Transverse colon (tissue), 4 donors: ENCODE measurements around the gene RIN3. TPM values are rescaled to one million over a fixed set of nuclear protein-coding genes. Genes with fewer than 3 reads are reported as not detected.

ENCODE experiments used
- DNase-seq: peaks from one replicate; pipeline ENCODE4 v3.0.0-alpha.2; 2019
- H3K27ac ChIP-seq, 4 donors: fragments of 200-600 bp; sonication (generic); 2 replicates each; pipeline ENCODE4 v1.5.1; 2016 to 2018; ENCODE audit warnings: inconsistent platforms in 4 of 4
- H3K27me3 ChIP-seq: fragments of 200-600 bp; sonication (generic); 2 replicates; pipeline ENCODE4 v1.5.1; 2017; ENCODE audit warnings: inconsistent platforms
- H3K36me3 ChIP-seq, 4 donors: fragments of 200-600 bp; sonication (generic); 2 replicates each; pipeline ENCODE4 v1.5.1; 2017 to 2019; ENCODE audit warnings: inconsistent platforms in 4 of 4
- H3K4me1 ChIP-seq, 4 donors: fragments of 200-600 bp; sonication (generic); 2 replicates each; pipeline ENCODE4 v1.5.1; 2017 to 2020; ENCODE audit warnings: inconsistent platforms in 4 of 4
- H3K4me3 ChIP-seq, 4 donors: fragments of 200-600 bp; sonication (generic); 1 replicate in 1 of 4; 2 replicates in 3 of 4; pipeline versions ENCODE4 v1.5.1 to v1.6.1; 2017 to 2019; ENCODE audit warnings: inconsistent platforms in 4 of 4
- H3K9me3 ChIP-seq, 2 donors: fragments of 200-600 bp; sonication (generic); 2 replicates each; pipeline ENCODE4 v1.5.1; 2017 to 2019; ENCODE audit warnings: inconsistent platforms in 2 of 2
- CTCF ChIP-seq, 5 experiments: fragments of 200-600 bp in 3 of 5; fragments of 450-650 bp in 2 of 5; sonication (generic) in 3 of 5; IDR thresholded peaks; 1 replicate in 2 of 5; 2 replicates in 3 of 5; pipeline ENCODE4 v1.5.1; 2016 to 2017; ENCODE audit warnings: antibody characterized with exemption in 5 of 5, inconsistent platforms in 3 of 5, mild to moderate bottlenecking in 2 of 5, moderate library complexity in 1 of 5
- EP300 ChIP-seq: sonication (generic); formaldehyde crosslinking; IDR thresholded peaks from one replicate; pipeline ENCODE4 v1.6.1; 2017; ENCODE audit warnings: antibody characterized with exemption, low read depth
- POLR2A ChIP-seq: fragments of 450-650 bp; IDR thresholded peaks from one replicate; pipeline ENCODE4 v1.6.1; 2016; ENCODE audit warnings: antibody characterized with exemption, mild to moderate bottlenecking, moderate library complexity
- POLR2AphosphoS5 ChIP-seq, 3 donors: sonication (generic); formaldehyde crosslinking; IDR thresholded peaks; one replicate each; pipeline ENCODE4 v1.6.1; 2016; ENCODE audit warnings: antibody characterized with exemption in 3 of 3
- WGBS, 2 donors: methylation state at CpG; one replicate each; pipeline ENCODE4 v1.1.5; 2018; ENCODE audit warnings: low coverage in 1 of 2; 5-methylcytosine and 5-hydroxymethylcytosine counted together
- in situ Hi-C, 4 donors: fragments of 200-750 bp; cut with MboI; loops; one replicate each; pipeline versions ENCODE4 v1.15.0 to v1.15.1; 2017; ENCODE audit warnings: low sequenced_read_pairs in 3 of 4, low pct_ligation_motif_present in 1 of 4, low pct_unique_long_range_greater_than_20kb in 1 of 4
- intact Hi-C: fragments of 100-400 bp; cut with DNase I; formaldehyde crosslinking; loops from one replicate; pipeline ENCODE4 v1.15.1; 2023; ENCODE audit warnings: low total_unique reads
- total RNA-seq, 4 donors: library from RNA; depleted of rRNA; stranded (reverse); fragments of >200 nt; gene quantifications; one replicate each; pipeline ENCODE4 v1.1.0, GENCODE V29; 2016

Gene RIN3
- total RNA-seq, 4 donors from 2014 or later: 16.2 to 24.3 (median 20.7) TPM

- intact Hi-C loops: no loop called here
- in situ Hi-C loops: no loop called here
- 71 to 90% methylated on average over 1 to 4 of the region's 4 CpGs for WGBS, 2 donors
Measured at GRCh38 chr14:92733007-92733406, 219.4 kb downstream of the RIN3 start.

GRCh38 chr14:92734618-92735017 is 221.0 kb downstream of the RIN3 start:
- intact Hi-C loops: no loop called here
- H3K27ac ChIP-seq: no peak overlapping the region
- no peak overlapping the region for H3K4me3 ChIP-seq
- H3K27me3 ChIP-seq: no peaks in the 10 kb centered on the region
- H3K36me3 ChIP-seq: peaks cover 0 to 12% (median 3%) of the 10 kb centered on the region in 4 donors
- 91 to 92% methylated on average over 6 to 7 of the region's 7 CpGs for WGBS, 2 donors
- peaks cover 6 to 22% (median 17%) of the 10 kb centered on the region in 4 donors for H3K4me1 ChIP-seq
- in situ Hi-C loops: no loop called here
- no peaks in the 10 kb centered on the region for H3K9me3 ChIP-seq
- no peak for DNase-seq
- TF ChIP-seq POLR2AphosphoS5 (IDR thresholded peaks at IDR 0.05) (no peak), POLR2A (no peak), CTCF (IDR thresholded peaks at IDR 0.05) (no peak), EP300 (no peak)

More at GRCh38 chr14:92733007-92733406, 219.4 kb downstream of the RIN3 start:
- peaks cover 0 to 12% (median 3%) of the 10 kb centered on the region in 4 donors for H3K36me3 ChIP-seq
- DNase-seq: no peak
- peaks cover 6 to 22% (median 17%) of the 10 kb centered on the region in 4 donors for H3K4me1 ChIP-seq
- H3K9me3 ChIP-seq: no peaks in the 10 kb centered on the region
- no peak for TF ChIP-seq POLR2A
- no peak for TF ChIP-seq EP300
- no peak for TF ChIP-seq CTCF (IDR thresholded peaks at IDR 0.05)
- TF ChIP-seq POLR2AphosphoS5 (IDR thresholded peaks at IDR 0.05): no peak
- no peak overlapping the region for H3K4me3 ChIP-seq
- no peak overlapping the region for H3K27ac ChIP-seq
- no peaks in the 10 kb centered on the region for H3K27me3 ChIP-seq

- Histone ChIP-seq H3K36me3 (peaks cover 0 to 12% (median 3%) of the 10 kb centered on the region in 4 donors), H3K27me3 (no peaks in the 10 kb centered on the region), H3K4me1 (peaks cover 6 to 22% (median 17%) of the 10 kb centered on the region in 4 donors), H3K27ac (no peak overlapping the region), H3K9me3 (no peaks in the 10 kb centered on the region), H3K4me3 (no peak overlapping the region)
- in situ Hi-C loops (no loop called here), intact Hi-C loops (no loop called here)
- no peak for DNase-seq
- TF ChIP-seq CTCF (IDR thresholded peaks at IDR 0.05) (no peak), POLR2AphosphoS5 (IDR thresholded peaks at IDR 0.05) (no peak), POLR2A (no peak), EP300 (no peak)
- WGBS, 2 donors: 86 to 95% methylated on average over 2 to 6 of the region's 6 CpGs
Measured at GRCh38 chr14:92735344-92735743, 221.8 kb downstream of the RIN3 start.

GRCh38 chr14:92737206-92737605 is 223.6 kb downstream of the RIN3 start:
- no peak for DNase-seq
- Histone ChIP-seq H3K27me3 (no peaks in the 10 kb centered on the region), H3K27ac (peak overlapping the region; percentile 21 to 66 (median 53)), H3K4me3 (no peak overlapping the region), H3K9me3 (no peaks in the 10 kb centered on the region), H3K36me3 (peaks cover 0 to 2% (median 0%) of the 10 kb centered on the region in 4 donors), H3K4me1 (peaks cover 6 to 22% (median 17%) of the 10 kb centered on the region in 4 donors)
- 27 to 41% methylated on average over 2 to 4 of the region's 4 CpGs for WGBS, 2 donors
- in situ Hi-C loops (no loop called here), intact Hi-C loops (no loop called here)
- TF ChIP-seq POLR2A (no peak), CTCF (IDR thresholded peaks at IDR 0.05) (no peak), POLR2AphosphoS5 (IDR thresholded peaks at IDR 0.05) (no peak), EP300 (no peak)
